GM18909 (cell line): ENCODE results near the gene WNT8A.
"Not testable (repeated sequence)": the region's sequence is repeated elsewhere in the genome, so short reads cannot be mapped to it uniquely, and the experiment has no call there.

Experiments used
- ATAC-seq: cut with Tn5 transposase; IDR thresholded peaks from one replicate; pipeline ENCODE4 v1.9.1; 2021; ENCODE audit warnings: mild to moderate bottlenecking; ENCODE audit not compliant: unreplicated experiment, poor library complexity

The WNT8A gene, protein sequence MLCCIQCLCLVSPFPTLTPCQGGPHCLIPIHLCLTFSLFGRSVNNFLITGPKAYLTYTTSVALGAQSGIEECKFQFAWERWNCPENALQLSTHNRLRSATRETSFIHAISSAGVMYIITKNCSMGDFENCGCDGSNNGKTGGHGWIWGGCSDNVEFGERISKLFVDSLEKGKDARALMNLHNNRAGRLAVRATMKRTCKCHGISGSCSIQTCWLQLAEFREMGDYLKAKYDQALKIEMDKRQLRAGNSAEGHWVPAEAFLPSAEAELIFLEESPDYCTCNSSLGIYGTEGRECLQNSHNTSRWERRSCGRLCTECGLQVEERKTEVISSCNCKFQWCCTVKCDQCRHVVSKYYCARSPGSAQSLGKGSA

DNA sequence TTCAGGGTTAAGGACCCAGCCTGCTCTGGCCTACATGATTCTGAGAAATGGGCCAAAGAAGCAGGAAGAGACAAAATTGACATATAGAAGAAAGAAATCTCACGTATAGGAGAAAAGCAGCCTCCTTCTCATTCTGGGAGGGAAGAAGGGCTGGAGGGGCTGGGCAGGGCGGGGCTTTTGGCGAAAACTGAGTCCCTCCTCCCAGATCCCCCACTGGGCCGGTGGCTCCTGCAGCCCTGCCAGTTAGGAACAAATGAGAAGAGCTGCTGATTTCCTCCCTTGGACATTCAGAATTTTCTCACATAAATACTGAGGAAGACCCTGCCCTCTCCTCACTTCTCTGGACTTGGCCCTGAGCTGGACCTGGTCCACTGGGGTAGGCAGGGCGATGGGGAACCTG is at the start of gene WNT8A:
Gene WNT8A (plus strand): TSS at position 332 of the 400 bp plus-strand sequence. CDS start 95 bp downstream, outside the sequence.
- ATAC-seq = no peak

DNA sequence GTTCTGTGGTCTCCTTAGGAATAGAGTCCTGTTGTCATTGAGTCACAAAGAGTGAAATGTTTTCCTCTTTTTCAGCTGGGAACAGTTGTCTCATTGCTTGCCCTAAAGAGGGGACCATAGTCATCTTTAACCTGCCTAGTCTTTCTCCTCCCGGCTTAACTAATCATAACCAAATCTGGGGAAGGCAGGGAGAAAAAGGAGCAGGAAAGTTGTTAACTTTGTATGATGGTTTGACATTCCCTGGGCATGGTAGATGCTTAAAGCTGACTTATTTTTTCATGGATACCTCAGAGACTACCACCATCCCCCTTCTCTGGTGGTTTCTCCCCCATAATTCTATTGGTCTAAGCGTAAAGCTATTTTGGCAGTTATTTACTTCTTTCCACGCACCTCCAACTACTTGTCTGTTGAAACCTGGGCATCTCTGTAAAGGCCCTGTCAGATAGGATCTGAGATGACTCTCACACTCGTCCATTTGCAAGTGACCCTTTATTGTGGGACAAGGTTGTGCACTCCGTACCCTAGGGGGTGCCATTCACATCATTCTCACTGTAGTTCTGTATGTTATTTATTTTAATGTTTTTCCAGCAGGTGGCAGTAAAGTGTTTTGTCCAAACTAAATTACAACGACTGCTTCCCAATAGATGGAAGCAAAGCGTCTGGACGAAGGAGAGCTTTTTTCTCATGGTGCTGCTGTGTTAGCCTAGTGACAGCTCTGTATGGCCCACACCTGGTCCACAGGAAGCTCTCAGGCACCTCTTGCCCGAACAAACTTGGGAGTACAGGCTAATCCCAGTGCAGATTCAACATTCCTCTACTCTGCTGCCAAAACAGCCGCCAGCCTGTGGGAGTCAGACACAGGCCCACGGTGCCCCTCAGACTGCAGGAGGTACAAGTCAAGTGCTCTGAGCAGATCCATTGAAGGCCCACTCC is 48.0 kb upstream of the WNT8A start:
- ATAC-seq = peak; percentile 37

DNA sequence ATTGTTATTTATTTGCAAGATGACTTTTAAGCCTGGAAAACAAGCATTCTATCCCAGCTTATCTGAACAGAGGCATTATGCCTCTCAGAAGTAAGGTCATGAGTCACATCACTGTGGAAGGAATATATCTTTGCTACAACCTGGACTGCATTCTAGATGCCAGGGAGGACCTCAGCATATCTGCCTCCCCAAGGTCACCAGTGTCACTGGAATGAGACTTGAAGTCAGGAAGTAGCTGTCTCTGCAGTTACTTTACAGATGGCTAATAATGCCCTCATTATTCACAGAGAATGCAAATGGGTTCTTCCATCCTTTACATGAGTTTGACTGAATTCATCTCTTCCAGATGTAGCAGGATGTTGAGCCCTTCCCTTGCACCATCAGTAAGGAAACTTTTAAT is 46.6 kb upstream of the WNT8A start:
- no peak for ATAC-seq

DNA sequence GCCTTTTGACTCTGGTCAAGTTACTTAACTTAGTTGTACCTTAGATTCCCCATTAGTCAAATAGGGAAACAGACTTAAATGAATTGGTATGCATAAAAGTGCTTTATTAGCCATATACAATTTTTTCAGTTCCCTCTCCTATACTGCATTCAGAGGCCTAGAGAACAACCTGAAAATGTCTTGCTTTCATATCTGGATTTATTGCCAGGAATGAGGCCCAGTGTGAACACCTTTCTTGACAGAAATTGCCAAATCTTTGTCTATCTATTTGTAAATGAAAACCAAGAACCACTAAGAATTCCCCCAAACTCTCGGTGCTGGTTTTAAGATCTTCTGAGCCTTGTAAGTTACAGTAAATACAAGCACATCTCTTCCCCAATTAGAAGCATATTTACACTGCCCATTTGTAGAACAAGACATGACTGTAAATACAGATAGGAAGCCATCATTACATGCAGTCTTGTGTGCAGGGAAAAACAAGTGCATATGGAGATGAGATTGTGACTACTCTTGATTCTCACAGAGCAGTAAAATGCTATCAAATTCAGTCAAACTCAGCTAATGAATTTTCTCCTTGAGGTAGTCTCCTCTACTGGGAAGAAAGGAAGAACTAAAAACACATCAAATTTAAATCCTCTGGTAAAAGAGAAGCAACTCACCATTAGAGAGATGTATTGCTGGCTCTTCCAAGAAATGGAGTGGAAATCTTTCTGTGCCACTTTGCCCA is 45.8 kb upstream of the WNT8A start:
- no peak for ATAC-seq

DNA sequence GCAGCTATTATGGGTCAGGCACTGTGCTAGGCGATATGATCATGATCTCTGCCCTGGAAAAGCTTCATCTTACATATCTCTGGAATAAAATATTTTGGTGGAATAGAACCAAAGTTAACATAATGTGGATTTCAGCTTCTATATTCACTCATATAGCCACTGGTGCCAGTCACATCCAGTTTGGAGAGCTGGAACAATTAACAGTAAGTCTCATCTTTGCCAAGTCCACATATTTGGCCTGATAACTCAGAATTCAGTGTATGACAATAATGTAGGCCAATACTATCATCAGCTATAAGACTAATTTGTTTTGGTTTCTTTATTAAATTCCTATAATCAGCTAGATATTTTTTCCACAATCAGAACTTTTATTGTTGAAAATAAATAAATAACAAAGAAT is 45.0 kb upstream of the WNT8A start:
- no peak for ATAC-seq

DNA sequence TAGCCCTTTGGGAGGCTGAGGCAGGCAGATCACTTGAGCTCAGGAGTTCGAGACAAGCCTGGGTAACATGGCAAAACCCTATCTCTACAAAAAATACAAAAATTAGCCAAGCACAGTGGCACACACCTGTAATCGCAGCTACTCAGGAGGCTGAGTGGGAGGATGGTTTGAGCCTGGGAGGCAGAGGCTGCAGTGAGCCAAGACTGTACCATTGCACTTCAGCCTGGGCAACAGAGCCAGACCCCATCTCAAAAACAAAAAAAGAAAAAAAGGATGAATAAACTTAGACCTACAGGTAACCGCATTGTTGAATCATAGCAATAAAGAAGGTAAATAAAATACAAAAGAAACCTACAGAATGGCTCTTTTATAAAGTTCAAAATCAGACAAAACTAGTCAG is 38.5 kb upstream of the WNT8A start:
- not testable (repeated sequence) for ATAC-seq

DNA sequence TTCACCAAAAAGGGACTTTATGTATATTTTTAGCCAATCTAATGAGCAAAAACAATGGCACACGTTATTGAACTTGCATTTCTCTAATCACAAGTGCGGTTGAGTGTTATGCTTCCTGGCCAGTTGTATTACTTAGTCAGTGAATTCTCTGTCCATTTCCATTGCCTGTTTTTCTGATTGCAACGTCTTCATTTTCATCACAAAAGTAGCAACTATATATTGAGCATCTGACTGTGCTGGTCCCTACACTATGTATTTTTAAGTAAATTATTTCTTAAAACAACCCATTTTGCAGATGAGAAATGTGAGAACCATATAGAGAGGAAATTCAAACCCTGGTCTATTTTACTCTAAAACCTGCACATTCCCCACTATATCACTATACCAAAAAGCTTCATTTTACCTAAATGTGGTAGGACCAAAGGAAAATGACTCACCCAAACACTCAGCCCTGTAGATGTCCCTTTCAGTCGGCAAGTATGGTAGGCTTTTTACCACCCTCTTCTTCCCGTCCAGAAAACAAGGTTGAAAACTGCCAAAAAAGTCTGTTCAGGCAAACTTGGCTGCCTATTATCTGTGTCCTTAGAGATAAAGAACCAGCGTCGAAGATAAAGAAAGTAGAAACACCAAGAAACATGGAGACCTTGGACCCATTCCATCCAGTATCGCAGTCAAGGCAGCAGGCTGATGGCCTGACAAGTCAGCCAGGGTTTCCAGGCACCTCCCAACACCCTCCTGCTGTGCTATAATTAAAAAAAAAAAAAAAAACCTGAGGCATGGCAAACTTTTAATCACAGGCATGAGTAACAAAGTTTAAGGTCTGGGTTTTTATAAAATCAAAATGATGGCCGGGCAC is 32.2 kb upstream of the WNT8A start:
- ATAC-seq = no peak

DNA sequence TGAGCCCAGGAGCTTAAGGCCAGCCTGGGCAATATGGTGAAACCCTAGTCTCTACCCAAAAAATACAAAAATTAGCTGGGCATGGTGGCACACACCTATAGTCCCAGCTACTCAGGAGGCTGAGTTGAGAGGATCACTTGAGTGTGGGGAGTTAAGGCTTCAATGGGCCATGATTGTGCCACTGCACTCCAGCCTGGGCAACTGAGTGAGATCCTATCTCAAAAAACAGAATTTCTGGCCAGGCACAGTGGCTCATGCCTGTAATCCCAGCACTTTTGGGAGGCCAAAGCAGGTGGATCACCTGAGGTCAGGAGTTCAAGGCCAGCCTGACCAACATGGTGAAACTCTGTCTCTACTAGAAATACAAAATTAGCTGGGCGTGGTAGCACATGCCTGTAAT is 31.1 kb upstream of the WNT8A start:
- ATAC-seq = not testable (repeated sequence)

DNA sequence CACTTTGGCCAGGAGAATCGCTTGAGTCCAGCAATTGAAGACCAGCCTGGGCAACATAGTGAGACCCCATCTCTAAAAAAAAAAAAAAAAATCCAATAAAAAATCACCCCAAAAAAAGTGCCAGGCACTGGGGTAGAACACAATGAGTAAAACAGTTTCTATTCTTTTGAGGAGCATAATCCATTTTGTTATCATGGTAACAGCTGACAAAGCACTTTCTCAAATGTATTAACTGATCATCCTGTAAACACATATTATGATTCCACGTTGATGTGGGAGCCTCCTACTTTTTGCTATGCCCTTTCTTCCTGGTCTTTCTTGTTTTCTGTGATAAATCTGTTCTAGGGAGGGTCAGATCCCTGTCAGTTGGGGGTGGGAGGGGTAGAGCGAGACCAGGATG is 30.3 kb upstream of the WNT8A start:
- ATAC-seq = no peak

DNA sequence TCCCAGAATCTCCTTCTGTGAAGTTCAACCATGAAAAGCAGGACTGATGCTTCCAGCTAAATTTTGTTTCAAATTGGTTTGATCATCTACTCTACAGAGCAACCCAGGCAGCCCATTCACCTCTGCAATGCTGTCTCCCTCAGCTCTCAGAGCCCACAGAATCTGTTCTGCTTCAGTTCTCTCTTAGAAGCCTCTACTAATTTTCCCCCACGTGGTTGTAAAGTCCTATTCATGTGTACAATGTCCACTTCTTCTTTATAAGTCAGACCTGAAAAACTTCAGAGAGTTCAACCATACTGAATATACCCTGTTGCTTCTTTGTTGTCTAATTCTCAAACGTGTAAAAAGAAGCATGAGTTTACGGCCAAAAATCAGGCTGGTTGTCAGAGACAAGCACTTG is 29.6 kb upstream of the WNT8A start:
- ATAC-seq = no peak

DNA sequence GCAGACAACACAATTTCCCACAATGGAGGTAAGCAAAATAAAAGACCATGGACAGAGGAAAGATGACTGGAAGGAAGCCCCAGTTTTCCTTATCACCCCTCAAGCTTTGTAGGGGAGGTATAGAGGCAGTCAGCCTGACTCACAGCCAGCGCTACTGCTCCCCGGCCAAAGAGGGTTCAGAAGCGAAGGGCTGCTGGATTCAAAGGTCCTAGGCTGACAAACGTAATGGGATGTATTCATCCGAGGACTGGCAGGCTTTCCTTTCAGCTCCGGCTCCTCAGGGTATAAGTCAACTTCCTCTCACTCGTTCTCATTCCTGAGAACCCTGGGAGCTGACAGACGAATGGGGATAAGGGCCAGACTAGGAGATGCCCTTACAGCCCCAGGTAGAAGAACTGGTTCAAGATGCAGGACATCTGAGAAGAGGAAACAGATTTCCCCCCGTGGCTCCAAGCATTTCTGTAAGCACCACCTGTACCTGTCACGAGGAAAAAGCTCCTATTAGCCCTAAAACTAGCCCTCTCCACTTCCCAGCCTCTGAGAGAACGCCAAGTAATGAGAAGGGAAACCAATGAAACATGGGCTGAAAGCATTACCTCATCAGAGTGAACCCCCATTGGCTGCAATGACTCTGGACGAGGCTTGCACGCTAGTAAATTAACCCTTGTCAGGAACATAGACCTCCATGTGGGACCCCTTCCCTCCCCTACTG is 28.8 kb upstream of the WNT8A start:
- no peak for ATAC-seq

DNA sequence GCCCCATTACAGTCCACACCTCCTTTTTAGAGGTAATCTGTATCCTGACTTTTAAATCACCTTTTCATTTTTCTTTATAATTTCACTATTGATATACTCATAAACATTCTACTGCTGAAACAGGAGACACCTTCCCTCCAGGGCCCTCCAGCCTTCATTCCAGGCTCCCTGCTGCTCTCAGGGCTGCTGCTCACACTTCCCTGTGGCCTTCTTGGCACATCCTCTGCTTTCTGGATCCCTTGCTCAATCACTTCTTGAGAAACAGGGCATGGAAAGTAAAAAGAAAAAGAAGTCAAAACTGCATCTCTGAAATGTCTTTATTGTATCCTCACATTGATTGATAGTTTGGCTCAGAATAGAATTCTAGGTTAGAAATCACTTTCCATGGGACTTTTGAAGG is 19.3 kb upstream of the WNT8A start:
- ATAC-seq = no peak

DNA sequence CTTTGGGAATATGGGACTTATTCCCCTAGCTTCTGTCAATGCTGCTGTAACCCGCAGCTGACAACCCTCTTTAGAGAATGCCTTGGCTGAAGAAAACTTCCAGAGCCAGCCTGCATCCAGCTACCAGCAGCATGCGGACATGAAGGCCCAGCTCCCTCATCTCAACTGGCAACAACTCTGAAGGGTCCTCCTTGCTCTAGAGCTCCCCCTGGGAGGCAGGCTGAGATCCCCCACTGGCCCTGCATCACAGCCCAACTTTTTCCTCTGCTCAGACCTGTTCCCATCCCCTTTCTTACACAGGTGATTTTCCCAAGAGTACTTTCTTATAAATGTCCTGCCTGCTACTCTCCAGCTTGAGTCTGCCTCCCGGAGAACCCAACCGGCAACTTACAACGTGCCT is 18.7 kb upstream of the WNT8A start:
- no peak for ATAC-seq

DNA sequence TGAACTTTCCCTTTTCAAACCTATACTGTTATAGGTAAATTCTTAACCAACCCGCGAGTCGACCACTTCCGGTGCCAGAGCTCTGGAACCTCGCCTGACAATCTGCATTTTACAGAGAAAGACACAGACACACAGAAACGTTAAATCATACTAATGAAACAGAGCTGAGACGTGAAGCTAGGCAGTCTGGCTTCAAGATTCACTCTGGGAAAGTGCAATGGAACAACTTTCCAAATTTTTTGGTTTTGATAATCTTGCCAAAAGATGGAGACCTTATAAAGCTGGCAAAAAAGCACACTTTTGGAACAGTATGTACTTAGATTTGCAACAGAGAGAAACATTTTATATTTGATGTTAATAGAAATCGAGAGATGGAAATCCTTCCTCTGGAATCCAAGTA is 15.9 kb upstream of the WNT8A start:
- ATAC-seq = no peak

DNA sequence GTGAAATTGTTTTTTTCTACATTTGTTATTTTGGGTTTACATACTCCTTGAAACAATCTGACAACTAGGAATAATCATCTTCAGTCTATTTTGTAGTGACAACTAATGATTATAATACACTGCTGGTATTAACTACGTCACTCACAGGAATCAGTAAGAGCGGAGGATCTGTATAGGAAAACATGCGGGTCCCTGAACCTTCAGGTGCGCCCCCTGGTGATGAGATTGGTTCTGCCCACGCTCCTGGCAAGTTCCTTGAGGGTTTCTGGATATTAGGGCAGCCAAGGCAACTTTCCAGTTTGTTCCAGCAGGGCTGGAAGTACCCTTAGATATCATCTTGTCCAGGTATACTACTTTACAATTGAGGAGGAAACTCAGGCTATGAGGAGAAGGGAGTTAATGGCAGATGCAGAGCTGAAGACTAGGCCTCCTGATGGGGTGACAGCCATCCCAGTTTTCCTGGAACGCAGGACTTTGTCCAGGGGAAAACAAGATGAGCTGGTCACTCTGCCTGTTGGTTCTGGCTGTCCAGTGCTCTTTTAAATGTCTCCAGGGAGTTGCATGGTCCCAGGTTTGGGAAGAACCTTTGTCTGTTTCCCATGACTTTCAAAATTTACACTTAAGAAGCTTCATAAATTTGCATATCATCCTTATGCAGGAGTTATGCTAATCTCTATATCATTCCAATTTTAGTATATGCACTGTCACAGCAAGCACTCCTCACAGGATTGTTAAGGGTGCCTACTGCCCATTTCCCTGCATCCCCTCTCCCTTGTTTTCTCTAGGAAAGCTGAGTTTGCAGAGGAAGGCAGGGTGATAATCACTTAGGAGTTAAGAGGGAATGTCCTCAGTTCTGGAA is 14.9 kb upstream of the WNT8A start:
- ATAC-seq = no peak

DNA sequence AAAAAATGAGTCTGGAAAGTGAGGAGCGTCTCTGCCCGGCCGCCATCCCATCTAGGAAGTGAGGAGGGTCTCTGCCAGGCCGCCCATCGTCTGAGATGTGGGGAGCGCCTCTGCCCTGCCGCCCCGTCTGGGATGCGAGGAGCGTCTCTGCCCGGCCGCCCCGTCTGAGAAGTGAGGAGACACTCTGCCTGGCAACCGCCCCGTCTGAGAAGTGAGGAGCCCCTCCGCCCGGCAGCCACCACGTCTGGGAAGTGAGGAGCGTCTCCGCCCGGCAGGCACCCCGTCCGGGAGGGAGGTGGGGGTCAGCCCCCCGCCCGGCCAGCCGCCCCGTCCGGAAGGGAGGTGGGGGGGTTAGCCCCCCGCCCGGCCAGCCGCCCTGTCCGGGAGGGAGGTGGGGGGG is 13.8 kb upstream of the WNT8A start:
- ATAC-seq = not testable (repeated sequence)

DNA sequence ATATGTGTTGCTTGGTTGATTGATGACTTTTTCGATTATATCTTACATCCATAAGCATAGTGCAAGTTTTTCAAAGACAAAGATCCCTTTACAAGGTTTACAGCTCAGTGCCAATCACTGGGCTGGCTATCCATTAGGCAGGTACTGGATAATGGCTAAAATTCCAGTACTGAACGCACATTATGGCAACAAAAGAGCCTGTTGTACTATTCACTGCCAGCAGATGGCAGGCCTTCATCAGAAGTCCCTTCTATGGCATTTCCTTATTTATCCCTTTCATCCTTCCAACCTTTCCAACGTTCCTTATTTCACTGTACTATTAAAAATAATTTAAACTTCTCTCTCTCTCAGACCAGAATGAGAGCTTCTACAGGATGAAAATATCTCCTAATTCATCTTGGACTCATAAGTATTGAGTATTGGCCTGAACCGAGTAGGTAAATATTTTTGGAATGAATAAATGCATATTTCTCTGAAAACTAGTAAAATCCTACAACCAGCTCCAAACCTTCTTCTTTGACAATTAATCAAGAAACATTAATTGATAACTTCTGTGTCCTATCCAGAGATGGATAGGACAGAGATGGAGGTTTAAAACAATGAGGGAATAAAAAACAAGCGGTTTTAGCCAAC is 6.7 kb upstream of the WNT8A start:
- ATAC-seq = no peak
